SK-MEL-5 (cell line): ENCODE results near the gene TAX1BP1. TPM values are rescaled to one million over a fixed set of nuclear protein-coding genes. Genes with fewer than 3 reads are reported as not detected.
A peak's percentile ranks its signal among the peaks of the same experiment; 100 is the strongest.

Experiments
- DNase-seq: peaks from one replicate; pipeline ENCODE4 v3.0.0-alpha.2; 2016; ENCODE audit warnings: low read depth, low spot score
- in situ Hi-C: cut with HindIII; loops from 2 replicates; pipeline ENCODE4 v1.10.0; 2016; ENCODE audit warnings: low sequenced_read_pairs, high pct_unique_total_duplicates, low pct_unique_long_range_greater_than_20kb
- total RNA-seq: library from RNA; depleted of rRNA; stranded (reverse); fragments of >200 nt; shearing (Covaris generic); gene quantifications from 2 replicates; pipeline ENCODE4 v1.2.3, GENCODE V29; 2014

TAX1BP1 gene
- total RNA-seq, 1 experiment from 2014 or later: 269 TPM

DNA sequence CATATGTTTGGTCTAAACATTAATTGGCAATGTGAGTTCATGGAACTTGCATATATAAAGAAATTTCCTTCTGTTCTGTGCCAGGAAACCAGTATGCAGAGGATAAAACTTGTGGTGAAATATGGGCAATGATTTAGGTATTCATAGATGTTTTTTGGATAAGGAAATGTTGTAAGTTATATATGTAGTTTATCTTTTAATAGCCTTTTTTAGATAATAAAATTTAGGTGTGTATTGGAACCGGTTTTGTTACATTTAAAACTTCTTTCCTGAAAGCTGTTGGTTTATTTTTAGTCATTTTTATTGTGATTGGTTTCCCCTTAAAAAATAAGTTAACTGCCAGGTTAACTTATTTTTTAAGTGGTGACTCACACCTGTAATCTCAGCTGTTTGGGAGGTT lies 22.1 kb downstream of the TAX1BP1 start:
- no peak for DNase-seq
- in situ Hi-C loops: no loop called here

GRCh38 chr7:27763983-27764508 lies 24.1 kb downstream of the TAX1BP1 start:
- in situ Hi-C loops: no loop called here
- DNase-seq: no peak

GRCh38 chr7:27765841-27766240 lies 25.9 kb downstream of the TAX1BP1 start:
- DNase-seq: no peak
- in situ Hi-C loops: no loop called here

- no peak for DNase-seq
- in situ Hi-C loops: no loop called here
These were observed 27.4 kb downstream of the TAX1BP1 start for GRCh38 chr7:27767374-27767773.

DNA sequence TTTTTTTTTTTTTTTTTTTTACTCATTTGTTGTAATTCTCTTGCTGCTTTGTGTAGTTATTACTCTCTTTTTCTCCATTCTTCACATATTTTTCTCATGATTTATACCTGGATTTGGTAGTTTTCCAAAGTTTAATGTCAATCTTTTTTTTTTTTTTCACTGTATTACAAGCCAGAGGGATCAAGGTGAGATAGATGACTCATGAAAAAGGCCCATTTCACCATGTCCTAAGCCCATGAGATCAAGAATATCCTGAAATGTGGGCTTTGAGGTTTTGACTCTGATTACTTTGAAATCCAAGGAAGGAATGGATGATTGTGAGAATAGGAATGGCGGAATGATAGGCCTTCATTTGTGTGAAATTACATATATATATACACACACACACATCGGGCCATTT lies 31.1 kb downstream of the TAX1BP1 start:
- no peak for DNase-seq
- in situ Hi-C loops: no loop called here

DNA sequence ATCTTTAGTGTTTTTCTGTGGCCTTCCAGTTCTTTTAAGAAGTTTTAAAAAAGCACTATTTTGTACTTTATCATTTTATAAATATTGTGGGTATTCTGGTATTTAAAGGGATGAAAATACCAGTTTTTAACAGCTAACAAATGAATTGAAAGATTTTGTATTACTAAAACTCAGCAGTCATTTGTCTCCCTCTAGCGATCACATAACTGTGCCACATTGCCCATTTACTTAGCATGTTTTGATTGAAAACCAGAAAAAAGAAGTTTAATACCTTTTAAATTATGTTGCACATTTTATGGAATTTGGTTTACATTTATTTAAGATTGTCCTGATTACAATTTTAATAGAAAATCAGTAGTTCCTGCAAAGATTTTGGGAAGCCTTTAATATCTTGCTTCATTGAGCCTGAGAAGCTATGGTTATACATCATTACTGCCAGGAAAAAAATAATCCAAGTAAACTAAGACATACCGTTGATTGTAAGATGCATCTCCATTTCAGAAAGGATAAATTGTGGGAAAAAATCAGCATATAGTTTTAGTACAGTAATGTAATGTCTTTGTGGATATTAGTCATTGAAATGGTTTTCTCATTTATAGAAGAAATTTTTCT lies 34.9 kb downstream of the TAX1BP1 start:
- DNase-seq: peak; percentile 63
- in situ Hi-C loops: no loop called here

DNA sequence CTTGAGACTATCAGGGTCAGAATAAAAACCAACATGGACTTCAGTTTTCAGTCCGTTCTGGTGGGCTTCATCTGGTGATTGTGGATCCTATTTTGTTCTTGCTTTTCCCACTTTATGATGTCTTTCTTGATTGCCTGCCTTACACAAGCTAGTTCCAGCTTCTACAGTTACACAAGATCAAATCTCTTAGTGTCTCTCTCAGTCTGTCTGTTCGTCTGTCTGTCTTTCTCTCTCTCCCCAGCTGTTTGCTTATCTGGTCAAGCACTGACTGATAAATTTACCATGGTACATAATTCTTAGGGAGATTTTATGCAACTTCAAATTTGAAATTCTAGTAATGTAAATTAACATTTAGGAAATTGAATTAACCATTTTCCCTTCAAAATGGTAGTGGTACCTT lies 35.8 kb downstream of the TAX1BP1 start:
- no peak for DNase-seq
- in situ Hi-C loops: no loop called here

- no peak for DNase-seq
- in situ Hi-C loops: no loop called here
These were observed 37.7 kb downstream of the TAX1BP1 start for GRCh38 chr7:27777662-27778061.

DNA sequence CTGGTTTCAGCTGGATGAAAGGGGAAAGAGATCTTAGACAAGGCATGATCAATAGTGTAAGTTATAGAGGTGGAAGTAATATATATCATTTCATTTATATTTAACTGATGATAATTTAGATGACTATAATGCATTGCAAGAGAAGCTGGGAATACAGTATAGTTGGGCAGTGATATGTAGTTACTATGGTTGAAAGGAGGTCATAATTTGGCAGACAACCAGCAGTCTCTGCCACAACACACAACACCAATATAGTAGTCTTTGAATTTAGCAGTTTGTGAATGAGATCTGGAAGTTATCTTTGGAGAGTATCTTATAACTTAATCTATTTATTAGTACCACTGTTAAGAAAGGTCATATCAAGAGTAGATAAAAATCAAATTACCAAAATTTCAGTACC lies 39.9 kb downstream of the TAX1BP1 start:
- in situ Hi-C loops: no loop called here

DNA sequence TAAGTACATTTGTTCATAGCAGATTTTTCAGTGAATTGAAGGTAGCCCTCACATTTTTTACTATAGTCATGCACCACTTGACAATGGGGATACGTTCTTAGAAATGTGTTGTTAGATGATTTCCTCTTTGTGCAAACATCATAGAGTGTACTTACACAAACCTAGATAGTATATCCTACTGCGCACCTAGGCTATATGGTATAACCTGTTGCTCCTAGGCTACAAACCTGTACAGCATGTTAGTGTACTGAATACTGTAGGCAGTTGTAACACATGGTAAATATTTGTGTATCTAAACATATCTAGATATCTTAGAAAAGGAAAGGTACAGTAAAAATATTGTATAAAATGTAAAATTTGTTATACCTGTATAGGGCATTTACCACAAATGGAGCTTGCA lies 41.2 kb downstream of the TAX1BP1 start:
- DNase-seq: no peak
- in situ Hi-C loops: no loop called here

More for the DNA sequence above, 39.9 kb downstream of the TAX1BP1 start:
- no peak for DNase-seq

- in situ Hi-C loops: no loop called here
- DNase-seq: no peak
These were observed 42.9 kb downstream of the TAX1BP1 start for GRCh38 chr7:27782849-27783248.

- in situ Hi-C loops: no loop called here
- peak; percentile 84 for DNase-seq
These were observed 44.6 kb downstream of the TAX1BP1 start for GRCh38 chr7:27784399-27785053.

DNA sequence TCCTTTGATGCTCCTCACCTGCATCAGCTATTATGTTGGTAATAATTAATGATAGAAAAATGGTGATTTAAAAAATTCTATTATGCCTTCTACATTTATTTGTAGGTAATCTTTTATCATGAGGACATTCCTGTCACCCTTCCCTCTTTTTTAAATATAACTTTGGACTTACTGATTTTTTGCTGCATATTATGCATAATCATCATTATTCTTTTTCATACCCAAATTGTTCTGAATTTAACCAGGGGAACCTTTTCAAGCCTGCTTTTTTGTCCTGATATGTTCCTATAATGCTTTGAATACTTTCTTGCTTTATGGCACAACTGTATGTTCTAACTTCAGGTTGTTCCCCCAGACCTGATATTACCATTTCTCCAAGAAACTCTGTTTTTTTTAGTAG lies 48.5 kb downstream of the TAX1BP1 start:
- DNase-seq: no peak
- in situ Hi-C loops: no loop called here

DNA sequence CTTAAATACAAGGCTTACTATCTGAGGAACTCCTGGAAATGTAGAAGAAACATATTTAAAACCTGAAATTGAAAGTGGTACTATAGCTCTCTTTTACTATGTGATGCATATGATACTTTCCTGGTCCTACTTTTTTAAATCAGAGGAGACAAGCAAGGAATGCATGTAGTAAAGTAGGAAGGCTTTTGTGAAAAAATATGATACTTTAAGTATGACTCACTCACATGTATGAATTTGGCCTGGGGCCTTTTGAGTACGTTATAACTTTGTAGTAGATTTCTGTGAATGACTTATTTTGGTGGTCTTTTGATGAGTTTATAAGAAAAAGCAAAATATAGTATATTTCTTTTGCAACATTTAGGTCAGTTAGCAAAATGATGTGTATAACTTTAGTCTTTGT lies 53.8 kb downstream of the TAX1BP1 start:
- DNase-seq: peak; percentile 53
- in situ Hi-C loops: no loop called here

DNA sequence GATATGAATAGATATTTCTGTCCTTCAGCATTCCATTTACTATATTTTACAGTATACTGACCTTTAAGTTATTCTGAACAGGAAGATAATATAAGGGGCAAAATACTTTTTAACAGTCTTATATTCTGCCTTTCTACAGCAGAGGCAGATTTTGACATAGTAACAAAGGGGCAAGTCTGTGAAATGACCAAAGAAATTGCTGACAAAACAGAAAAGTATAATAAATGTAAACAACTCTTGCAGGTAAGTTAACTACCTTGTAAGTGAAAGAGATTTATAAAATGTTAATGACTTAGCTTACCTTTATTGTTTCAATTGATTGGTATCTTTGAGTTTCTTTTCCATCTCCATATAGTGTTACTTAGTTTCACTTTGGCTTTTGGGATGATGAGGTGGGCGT lies 56.0 kb downstream of the TAX1BP1 start:
- in situ Hi-C loops: no loop called here
- no peak for DNase-seq

- no peak for DNase-seq
- in situ Hi-C loops: no loop called here
These were observed 59.2 kb downstream of the TAX1BP1 start for GRCh38 chr7:27799212-27799611.

DNA sequence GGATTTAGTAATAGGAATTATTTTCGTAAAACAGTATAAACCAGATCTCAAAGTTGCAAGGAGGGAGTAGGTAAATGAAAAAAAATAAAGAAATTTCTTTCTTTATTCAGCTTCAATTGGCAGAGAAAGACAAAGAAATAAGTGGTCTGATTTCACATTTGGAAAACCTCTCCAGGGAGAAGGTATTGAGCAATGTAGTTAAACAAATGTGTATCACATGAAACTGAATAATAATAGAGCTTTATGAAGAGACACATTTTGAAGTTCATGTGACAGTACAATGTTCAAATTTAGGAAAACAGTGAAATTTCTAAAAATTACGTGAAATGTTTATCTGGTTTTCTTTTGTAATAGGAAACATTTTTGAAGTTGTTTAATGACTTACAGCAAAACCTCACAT lies 63.0 kb downstream of the TAX1BP1 start:
- in situ Hi-C loops: no loop called here
- DNase-seq: peak; percentile 92

- no peak for DNase-seq
- in situ Hi-C loops: no loop called here
These were observed 64.2 kb downstream of the TAX1BP1 start for GRCh38 chr7:27804139-27804538.

GRCh38 chr7:27808626-27809025 lies 68.7 kb downstream of the TAX1BP1 start:
- in situ Hi-C loops: no loop called here
- no peak for DNase-seq
